NAMALWA (cell line): ENCODE results near the gene SPDYE1.

Experiments used
- DNase-seq: peaks from one replicate; pipeline ENCODE4 v3.0.0-alpha.2; 2015; ENCODE audit warnings: low spot score

Gene SPDYE1

DNA sequence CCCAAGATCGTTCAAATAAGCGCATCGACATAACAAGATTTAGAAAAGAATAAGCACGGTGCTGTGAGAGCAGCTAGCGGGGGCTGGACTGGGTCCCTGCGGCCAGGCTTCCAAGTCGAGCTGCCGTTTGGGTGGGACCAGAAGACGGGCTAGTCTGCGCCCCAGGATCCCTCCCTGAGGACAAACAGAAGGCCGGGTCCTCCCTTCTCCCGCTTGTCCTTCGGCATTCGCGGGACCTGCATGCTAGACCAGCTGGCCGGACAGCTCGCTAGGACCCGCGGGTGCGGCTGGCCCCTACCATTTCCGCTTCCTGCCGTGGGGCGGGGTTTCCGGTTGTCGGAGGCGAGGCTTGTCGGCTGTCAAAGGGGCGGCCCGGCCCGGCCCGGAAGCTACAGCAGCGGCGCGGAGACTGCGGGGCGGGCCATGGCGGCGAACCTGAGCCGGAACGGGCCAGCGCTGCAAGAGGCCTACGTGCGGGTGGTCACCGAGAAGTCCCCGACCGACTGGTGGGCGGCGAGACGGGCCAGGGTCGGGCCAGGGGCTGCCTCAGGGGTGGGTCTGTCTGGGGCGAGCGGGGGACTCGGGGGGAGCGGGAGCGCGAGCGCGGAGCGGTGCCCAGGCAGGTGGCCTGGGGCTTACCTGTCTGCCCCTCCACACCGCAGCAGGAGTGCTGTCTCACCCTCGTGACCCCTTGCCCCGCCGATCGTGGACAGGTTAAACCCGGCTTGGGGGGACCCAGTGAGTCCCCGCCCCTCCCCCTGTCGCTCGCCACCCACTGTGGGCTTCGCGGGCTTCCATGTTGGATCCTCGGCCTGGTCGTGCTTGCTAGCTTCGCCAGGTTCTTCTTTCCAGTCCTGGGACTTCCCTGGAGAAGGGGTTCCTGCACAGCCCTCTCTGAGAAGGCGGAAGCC lies 46.9 kb downstream of the SPDYE1 start, which contains the start of gene DBNL:
Gene DBNL (plus strand): TSS at position 388 of the 911 bp plus-strand sequence. CDS start 36 bp downstream, at position 424.
- peak; percentile 93 for DNase-seq

DNA sequence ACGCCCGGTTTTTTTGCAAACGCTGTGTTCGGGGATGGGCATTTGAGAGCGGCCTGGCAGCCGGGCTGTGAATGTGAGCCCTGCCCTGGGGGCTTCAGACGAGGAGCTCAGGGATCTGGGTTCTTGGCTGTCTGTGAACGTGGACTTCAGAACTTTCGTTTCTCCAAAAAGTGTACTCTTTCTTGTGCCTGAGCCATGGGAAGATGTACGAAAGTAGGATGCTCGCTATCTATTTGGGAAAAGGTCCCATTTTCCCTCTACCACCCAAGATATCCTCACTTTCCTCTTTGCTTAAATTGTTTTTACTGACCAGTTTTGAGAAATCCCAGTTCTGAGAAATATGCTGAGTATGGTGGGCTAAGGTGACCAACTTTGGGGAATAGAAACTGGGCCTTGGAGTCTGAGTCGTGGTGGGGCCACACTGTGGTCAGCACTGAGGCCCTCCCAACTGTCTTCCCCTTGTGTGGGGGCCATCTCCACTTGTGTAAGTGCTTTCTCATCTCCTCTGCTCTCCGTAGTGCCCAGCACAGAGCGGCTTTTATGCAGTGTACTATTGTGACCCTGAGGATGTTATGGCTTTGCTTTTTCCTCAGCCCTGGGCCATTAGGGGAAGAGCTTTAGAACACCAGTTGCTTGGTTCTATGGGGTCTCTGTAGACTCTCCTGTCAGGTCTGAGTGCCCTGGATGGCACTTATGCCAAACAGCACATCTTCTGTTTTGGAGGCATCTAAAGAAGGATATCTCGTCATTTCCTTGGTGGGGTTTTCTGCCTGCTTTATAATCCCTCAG lies 47.7 kb downstream of the SPDYE1 start:
- DNase-seq: peak; percentile 66

DNA sequence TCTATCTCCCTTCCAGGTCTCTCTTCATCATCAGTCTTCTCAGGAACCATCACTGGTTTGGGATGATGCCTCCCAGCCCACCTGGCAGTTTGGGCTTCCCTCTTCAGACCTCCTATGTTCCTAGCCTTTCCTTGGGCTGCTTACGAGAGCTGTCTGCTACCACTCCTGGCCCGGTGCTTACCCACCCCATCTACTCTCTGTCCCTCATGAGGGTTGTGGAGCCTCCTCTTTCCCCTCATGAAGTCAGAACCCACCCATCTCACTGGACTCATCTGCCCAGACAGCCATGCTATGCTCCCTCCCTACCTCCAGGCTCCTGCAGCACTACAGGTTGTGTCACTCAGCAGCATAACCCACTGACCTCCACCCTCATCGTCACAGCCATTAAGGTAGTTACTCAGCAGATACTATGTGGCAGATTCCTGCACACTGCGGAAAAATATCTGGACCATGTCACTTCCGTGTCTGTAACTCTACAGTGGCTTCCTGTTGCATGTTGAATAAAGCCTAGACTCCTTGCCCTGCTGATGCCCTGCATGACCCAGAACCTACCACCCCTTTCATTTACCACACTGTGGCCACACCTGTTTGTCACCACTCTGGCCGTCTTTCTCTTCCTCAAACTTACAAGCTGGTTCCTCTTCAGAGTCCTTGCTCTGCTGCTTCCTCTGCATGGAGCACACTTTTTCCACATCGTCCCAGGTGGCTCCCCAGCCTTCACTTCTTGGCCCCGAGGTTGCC lies 48.8 kb downstream of the SPDYE1 start:
- peak; percentile 88 for DNase-seq

DNA sequence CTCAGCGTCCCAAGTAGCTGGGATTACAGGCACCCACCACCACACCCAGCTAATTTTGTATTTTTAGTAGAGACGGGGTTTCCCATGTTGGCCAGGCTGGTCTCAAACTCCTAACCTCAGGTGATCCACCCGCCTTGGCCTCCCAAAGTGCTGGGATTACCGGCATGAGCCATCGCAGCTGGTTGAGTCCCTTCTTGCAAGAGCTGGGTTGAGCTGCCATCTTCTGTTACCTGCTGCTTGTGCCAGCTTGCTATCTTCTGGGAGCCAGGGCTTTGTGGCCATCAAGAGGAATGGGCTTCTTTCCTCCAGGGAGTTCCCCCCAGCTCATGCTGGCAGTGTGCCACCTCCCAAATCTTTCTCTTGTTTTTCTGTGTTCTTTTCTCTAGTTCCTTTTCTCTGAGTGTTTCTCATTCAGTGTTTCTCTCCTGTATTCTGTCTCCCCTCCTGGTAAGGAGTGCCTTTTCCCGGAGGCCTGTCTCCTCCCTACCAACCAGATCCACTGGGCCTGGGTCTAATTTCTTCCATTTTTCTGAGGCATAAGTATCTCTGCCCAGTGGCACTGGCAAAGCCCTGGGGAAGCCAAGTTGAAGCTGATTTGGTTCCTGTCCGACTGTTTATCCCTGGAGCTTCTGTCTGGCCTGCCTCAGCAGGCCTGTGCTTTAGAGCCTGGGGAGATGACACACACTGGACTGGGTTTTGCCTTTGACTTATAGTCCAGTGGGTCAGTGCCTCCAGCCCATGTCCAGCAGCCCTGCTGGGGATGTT lies 50.5 kb downstream of the SPDYE1 start:
- no peak for DNase-seq

DNA sequence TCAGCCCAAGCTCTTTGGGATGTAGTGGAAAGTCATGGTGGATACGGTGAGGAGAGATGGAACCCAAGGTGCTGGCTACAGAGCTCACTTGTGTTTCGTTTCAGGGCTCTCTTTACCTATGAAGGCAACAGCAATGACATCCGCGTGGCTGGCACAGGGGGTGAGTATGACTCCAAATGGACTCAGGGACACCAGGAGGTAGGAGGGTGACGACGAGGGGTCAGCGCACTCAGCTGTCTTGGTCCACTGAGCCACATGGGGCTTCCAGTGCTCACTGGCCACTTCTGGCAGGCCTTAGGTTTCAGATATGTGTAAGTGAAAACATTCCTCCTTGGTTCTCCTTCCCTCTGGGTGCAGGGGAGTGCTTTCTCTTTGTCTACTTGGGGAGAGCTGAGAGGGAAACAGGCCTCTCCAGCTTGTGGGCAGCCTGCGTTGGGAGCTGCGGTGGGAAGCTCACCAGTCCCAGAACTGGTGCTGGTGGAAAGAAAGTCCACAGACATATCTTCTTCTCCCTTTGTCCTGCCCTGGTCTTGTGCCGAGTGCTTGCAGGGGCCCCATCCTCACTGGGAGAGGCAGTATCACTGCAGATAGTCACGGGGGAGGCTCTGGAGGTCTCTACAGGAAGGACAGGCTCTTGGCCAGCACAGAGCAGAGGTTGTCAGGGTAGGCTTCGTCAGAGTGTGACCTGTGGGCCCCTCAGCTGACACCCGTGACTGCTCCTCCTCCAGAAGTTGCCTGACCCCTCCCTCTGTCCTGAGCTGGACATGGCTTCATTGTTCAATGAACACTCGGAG lies 52.6 kb downstream of the SPDYE1 start:
- DNase-seq: no peak

DNA sequence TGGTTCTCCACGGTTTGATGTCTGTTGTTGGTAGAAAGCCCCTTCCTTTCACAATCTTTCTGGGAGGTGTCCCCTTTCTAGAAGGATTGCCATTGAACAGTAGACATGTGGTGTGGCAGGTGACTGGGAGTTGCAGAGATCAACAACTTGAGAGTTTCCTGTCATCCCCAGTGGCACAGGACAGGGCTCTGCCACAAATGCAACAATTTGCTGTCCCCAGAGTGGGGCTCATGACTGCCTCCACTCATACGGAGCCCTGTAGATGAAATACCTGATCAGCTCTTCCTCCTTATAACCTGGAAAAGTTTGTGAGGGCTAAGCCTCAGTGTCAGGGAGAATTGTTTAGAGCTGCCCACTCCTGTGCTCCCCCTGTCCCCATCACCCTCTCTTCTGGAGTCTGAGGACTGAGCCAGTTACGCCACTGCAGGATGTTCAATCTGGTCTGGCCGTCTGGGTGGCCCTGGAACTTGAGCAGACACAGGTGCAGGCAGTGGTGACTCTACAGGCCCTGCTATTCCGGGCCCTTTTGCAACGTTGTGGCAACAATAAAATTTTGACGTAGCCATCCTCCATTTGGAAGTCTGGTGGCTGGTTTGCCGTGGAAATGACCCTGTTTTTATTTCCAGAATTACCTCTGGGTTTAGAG lies 53.3 kb downstream of the SPDYE1 start:
- DNase-seq: no peak

DNA sequence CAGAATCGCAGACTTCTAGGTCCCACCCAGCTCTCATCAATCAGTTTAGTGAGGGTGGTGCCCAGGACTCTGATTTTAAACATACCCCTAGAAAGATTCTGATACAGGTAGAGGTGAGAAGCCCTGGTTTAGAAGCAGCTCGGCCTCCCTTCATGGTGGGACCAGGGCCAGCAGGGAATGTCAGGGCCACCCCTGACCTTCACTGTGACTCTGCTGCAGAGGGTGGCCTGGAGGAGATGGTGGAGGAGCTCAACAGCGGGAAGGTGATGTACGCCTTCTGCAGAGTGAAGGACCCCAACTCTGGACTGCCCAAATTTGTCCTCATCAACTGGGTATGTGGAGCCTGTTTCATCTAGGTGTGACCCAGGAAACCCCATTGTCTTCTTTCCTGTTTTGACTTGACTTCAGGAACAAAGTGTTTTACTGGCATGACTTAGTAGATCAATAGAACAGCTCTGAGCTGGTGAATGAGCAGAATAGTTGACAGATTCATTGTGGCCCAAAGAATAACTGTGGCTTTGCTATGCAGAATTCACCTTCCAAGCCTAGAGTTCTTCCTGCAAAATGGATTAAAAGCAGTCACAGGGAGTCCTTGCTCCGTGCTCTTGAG lies 54.0 kb downstream of the SPDYE1 start:
- DNase-seq: no peak

DNA sequence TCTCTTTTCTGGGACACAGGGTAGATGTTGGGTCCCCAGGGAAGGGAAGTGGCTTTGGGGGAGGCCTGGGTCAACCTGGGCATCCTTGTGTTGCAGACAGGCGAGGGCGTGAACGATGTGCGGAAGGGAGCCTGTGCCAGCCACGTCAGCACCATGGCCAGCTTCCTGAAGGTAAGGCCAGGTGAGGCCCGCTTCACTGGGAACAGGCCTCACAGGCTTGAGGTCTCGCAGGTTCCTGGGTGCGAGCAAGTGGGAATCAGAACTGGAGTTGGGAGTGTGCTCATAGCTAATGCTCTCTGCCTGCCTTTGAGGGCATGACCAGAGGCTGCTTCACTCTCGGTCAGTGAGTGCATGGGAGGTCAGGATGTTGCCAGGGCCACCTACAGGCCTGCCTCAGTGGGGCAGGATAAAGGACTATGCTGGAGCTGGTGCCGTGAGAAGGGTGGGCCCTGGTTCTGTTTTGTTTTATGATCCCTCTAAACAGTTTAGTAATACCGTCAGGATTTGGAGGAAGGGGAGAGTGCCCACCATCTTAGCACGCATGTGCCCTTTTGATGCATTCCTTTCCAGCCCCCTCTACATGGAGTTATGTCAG lies 55.2 kb downstream of the SPDYE1 start:
- DNase-seq: no peak

DNA sequence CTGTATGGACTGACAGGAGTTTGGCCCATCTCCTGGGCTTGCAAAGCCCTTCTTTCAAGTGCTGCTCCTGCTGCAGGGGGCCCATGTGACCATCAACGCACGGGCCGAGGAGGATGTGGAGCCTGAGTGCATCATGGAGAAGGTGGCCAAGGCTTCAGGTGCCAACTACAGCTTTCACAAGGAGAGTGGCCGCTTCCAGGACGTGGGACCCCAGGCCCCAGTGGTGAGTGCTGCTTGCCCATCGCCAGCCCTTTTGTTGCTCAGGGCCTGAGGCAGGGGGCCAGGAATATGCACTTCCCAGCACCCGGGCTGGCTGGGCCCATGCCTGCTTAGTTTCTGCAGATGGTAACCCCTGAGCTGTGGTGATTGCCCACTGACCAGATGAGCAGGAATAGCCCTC lies 59.0 kb downstream of the SPDYE1 start:
- DNase-seq: no peak

DNA sequence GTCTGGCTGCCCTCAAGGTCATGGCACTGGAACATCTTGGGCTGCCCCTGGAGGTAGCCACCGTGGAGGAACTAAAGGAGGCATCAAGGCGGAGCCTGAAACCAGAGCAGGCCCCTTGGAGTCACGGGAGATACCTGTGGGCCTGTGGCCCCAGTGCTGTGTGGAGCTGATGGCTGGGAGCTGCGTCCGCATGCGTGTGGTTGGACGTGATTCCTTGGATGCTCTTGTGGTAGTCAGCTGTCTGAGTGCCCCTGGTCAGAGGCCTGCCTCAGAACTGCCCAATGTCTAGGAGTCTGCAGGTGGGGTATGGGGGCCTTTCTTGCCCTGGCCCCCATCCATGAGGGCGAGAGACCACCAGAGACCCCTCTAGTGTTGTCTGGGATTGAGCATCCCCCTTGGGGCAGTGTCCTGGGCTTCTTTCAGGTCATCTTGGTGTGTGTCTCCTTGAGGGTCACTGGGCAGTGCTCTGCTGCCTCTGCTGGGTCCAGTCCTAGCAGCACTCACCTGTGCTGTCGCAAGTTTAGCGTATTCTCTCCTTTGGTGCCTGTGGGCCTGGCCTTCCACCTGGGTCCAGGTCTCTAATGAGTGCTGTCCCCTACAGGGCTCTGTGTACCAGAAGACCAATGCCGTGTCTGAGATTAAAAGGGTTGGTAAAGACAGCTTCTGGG lies 59.6 kb downstream of the SPDYE1 start:
- DNase-seq: no peak

DNA sequence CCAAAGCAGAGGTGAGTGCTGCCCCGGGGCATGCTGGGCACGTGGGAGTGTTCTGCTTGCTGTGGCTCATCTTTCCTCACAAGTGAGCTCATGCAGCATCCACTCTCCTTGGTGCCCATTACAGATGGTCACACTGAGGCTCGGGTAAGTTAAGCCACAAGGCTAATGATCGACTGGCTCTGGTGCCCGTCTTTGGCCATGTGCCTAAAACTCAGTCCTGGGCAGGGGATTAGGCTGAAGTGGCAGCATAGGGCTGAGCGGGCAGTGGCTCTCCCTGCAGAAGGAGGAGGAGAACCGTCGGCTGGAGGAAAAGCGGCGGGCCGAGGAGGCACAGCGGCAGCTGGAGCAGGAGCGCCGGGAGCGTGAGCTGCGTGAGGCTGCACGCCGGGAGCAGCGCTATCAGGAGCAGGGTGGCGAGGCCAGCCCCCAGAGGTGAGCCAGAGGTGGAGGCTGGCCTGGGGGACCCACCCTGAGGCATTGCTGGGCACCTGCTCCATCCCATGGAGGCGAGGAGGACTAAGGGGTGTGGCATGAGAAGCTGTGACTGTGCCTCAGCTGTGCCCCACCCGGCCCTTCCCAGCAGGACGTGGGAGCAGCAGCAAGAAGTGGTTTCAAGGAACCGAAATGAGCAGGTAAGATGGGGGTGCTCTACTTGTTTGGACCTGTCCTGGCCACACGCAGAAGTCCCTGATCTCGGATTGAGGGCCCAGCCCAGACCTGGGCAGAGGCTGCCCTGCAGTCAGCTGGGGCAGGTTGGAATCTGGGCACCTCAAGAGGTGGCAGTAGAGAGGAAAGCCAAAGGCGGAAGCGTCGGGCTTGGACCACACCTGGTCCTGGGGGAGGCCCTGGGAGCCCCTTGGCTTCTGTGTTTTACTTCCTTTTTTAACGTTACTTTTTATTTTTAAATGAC lies 60.4 kb downstream of the SPDYE1 start:
- DNase-seq: peak; percentile 64

DNA sequence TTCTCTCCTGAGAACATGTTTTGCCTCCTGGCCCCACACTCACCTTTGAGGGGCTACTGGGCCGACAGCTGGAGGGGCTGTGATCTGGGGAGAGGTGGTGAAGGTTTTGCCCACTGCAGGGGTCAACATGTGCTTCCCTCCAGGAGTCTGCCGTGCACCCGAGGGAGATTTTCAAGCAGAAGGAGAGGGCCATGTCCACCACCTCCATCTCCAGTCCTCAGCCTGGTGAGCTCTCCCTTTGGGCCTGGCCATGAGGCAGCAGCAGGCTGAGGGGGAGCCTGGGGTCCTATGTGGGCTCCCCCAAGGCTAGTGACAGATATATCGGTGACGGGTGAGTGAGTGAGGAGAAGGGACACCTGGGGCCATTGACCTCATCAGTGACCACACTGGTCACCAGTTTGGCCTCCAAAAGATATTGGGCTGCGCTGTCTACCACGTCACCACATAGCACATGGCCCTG lies 61.1 kb downstream of the SPDYE1 start:
- no peak for DNase-seq

DNA sequence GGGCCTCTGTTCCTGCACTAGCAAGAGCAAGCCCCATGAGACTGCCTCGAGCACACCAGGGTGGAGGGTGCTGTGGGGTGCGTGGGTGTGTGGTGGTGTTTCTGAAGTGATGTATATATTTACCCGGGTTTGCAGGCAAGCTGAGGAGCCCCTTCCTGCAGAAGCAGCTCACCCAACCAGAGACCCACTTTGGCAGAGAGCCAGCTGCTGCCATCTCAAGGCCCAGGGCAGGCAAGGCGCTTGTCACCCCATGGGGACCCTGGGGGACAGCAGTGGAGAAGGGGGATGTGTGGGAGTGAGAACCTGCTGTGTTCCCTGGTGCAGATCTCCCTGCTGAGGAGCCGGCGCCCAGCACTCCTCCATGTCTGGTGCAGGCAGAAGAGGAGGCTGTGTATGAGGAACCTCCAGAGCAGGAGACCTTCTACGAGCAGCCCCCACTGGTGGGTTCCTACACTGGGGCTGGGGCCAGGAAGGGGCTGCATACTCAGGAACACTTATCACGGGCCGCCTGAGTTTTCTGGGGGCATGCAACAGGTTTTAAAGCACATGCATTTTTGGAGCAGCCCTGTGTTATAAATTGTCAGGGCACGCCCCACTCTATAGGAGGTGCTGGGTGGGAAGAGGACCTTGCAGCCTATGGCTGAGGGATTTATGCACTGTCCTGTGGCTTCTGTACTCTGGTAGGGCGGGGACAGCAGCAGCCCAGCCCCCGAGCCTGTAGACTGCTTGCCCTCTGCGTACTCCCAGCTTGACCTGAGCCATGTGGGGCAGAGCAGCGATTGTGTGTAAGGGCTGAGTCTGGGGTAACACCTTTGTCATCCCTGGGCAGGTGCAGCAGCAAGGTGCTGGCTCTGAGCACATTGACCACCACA lies 61.8 kb downstream of the SPDYE1 start:
- DNase-seq: peak; percentile 59
